ENCODE measurements around the gene FDCSP.
"Not testable (repeated sequence)": the region's sequence is repeated elsewhere in the genome, so short reads cannot be mapped to it uniquely, and the experiment has no call there.

DNA sequence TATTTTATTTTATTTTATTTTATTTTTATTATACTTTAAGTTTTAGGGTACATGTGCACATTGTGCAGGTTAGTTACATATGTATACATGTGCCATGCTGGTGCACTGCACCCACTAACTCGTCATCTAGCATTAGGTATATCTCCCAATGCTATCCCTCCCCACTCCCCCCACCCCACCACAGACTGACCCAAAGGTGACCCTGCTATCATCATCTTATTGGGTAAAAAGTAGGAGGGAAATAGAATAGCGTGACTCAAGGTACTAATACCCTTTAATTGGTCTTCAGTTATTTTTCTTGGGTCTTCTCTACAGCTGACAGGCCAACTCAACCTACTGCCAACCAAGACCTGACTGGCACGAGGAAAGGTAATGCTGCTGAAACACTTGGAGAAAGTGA lies 16.4 kb downstream of the FDCSP start, which contains the start of gene CSN3:
- not testable (repeated sequence) for TF ChIP-seq CTCF, EZH2, EZH2phosphoT487 (IDR thresholded peaks at IDR 0.05)

Measured in neural progenitor cell (in vitro differentiated cells).